Measurements from ENCODE around the gene GPR107. TPM values are rescaled to one million over a fixed set of nuclear protein-coding genes. Genes with fewer than 3 reads are reported as not detected.

Gene GPR107
- total RNA-seq, 4 donors from 2014 or later, result 28.1 to 34.5 (median 32.9) TPM

DNA sequence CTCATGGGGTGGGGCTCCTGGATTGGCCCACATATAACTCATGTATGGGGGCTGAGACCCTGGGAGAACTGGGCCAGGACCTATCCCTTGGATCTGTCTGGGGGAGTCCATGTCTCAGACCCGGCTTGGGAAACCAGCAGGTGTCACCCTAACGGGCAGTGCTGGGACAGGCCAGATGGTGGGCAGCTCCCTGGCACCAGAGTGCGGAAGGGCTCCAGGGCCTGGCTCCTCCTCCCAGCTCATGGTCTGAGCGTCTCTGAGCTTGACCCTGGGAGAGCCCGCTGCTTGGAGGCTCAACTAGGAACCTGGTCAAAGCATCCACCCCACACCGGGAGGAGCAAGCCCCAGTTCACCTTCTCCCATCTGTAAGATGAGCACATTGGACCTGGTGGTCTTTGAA, 103.0 kb downstream of the GPR107 start:
- no peak overlapping the region for H3K4me3 ChIP-seq (ENCODE audit: low read depth, poor library complexity, severe bottlenecking)
- TF ChIP-seq, protein P1, sequence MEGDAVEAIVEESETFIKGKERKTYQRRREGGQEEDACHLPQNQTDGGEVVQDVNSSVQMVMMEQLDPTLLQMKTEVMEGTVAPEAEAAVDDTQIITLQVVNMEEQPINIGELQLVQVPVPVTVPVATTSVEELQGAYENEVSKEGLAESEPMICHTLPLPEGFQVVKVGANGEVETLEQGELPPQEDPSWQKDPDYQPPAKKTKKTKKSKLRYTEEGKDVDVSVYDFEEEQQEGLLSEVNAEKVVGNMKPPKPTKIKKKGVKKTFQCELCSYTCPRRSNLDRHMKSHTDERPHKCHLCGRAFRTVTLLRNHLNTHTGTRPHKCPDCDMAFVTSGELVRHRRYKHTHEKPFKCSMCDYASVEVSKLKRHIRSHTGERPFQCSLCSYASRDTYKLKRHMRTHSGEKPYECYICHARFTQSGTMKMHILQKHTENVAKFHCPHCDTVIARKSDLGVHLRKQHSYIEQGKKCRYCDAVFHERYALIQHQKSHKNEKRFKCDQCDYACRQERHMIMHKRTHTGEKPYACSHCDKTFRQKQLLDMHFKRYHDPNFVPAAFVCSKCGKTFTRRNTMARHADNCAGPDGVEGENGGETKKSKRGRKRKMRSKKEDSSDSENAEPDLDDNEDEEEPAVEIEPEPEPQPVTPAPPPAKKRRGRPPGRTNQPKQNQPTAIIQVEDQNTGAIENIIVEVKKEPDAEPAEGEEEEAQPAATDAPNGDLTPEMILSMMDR (IDR thresholded peaks at IDR 0.05), result no peak
- WGBS, 2 donors, result 60 to 81% methylated on average over 2 to 6 of the region's 6 CpGs
- no peak for DNase-seq (ENCODE audit: low spot score in 2 of 2)
- intact Hi-C loops (cut with DNase I; ENCODE audit: low total_unique reads), result no loop called here

DNA sequence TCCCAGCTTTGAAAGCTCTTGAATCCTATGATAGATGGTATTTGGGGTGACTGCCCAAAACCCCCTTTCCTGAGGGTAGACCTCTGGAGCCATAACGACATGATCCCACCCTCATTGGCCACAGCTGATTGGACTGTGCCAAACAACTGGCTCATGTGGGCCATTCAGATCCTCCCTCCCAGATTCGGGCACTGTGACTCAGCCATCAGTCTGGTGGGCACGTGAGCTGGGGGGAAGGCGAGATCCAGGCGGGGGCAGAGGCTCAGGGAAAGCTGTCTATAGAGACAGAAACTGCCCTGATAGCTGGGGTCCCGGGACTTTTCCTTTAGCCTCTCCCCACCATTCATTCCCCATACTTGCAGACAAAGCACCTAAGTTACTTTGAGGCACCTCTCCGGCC, 103.4 kb downstream of the GPR107 start:
- no peak for TF ChIP-seq POLR2A (IDR thresholded peaks at IDR 0.05)
- TF ChIP-seq, protein P1 (IDR thresholded peaks at IDR 0.05), result no peak
- intact Hi-C loops (cut with DNase I; ENCODE audit: low total_unique reads), result no loop called here
- 65 to 81% methylated on average over 7 of the region's 7 CpGs for WGBS, 2 donors
- H3K4me3 ChIP-seq (ENCODE audit: low read depth, poor library complexity, severe bottlenecking), result no peak overlapping the region
- no peak for DNase-seq (ENCODE audit: low spot score in 2 of 2)

DNA sequence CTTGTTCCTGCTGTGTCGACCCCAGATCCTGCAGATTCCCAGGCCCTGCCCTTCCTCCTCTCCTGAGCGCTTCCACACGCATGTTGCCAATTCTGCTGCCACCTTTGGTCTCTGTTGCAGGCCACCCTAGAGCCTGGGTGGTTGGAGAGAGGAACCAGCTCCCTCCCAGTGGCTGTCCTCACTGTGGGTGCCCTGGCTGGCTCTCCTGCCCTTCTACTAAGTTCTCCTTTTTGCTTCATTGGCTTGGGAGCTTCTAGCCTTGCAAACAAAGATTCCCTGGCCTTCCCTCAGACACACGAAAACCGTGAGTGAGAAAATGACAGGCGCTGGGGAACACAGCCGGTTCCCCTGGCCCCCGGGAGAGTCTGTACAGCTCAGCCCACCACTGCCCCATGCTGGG, 104.3 kb downstream of the GPR107 start:
- H3K4me3 ChIP-seq (ENCODE audit: low read depth, poor library complexity, severe bottlenecking), result no peak overlapping the region
- intact Hi-C loops (cut with DNase I; ENCODE audit: low total_unique reads), result no loop called here
- TF ChIP-seq, protein P1 (IDR thresholded peaks at IDR 0.05), result no peak
- no peak for TF ChIP-seq POLR2A (IDR thresholded peaks at IDR 0.05)
- 82 to 93% methylated on average over 8 of the region's 8 CpGs for WGBS, 2 donors
- no peak for DNase-seq (ENCODE audit: low spot score in 2 of 2)

DNA sequence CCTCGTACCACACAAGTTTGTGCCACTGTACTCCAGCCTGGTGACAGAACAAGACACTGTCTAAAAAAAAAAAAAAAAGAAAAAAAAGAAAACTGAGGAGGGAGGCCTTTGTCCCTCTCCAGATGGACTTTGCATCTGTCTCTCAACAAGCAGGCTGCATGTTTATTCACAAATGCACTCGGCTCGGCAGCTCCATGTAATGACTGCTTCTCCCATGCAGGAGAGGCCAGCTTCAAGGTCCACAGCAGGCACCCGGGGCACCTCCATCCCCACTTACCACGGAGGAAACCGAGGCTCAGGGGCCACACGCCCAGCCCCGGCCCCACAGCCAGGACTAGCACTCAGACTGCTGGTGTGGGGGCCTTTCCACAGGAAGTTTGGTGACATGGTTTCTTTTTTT, 105.4 kb downstream of the GPR107 start:
- no peak for DNase-seq (ENCODE audit: low spot score in 2 of 2)
- no peak for TF ChIP-seq POLR2A (IDR thresholded peaks at IDR 0.05)
- TF ChIP-seq, protein P1 (IDR thresholded peaks at IDR 0.05), result no peak
- intact Hi-C loops (cut with DNase I; ENCODE audit: low total_unique reads), result no loop called here
- WGBS, 2 donors, result 84 to 91% methylated on average over 8 of the region's 8 CpGs
- no peak overlapping the region for H3K4me3 ChIP-seq (ENCODE audit: low read depth, poor library complexity, severe bottlenecking)

DNA sequence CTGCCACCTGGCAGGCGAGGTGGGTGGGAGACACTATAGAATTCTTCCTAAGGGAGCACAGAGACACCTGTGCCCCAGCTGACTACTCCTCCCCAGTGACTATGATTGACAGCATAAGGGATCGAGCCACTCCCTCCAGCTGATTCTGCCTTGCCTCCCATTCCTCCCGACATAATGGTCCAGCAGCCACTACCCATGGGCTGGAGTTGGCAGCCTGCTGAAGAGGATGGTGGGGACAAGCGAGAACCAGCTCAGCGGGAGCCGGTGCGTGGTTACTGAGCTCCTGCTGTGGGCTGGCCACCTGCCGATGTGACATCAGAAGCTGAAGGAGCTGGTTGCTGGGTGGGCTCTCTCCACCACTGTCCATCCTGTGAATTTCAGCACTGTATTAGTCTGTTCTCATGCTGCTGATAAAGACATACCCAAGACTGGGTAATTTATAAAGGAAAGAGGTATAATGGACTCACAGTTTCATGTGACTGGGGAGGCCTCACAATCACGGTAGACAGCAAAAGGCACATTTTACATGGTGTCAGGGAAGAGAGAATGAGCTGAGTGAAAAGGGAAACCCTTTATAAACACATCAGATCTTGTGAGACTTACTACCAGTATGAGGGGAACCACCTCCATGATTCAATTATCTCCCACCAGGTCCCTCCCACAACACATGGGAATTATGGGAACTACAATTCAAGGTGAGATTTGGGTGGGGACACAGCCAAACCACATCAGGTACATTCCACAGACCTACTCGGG, 106.4 kb downstream of the GPR107 start:
- 84 to 87% methylated on average over 10 of the region's 10 CpGs for WGBS, 2 donors
- H3K4me3 ChIP-seq (ENCODE audit: low read depth, poor library complexity, severe bottlenecking), result no peak overlapping the region
- no peak for DNase-seq (ENCODE audit: low spot score in 2 of 2)
- TF ChIP-seq, protein P1 (IDR thresholded peaks at IDR 0.05), result no peak
- no peak for TF ChIP-seq POLR2A (IDR thresholded peaks at IDR 0.05)
- intact Hi-C loops (cut with DNase I; ENCODE audit: low total_unique reads), result no loop called here

Data from lower leg skin (tissue), 4 donors.